OCI-LY1 (cell line): ENCODE data around the gene HMG20B.

Source experiments
- H2AFZ ChIP-seq: fragments of 200-600 bp; sonication (generic), shearing (Covaris generic); 2 replicates; pipeline ENCODE4 v1.6.0; 2014; ENCODE audit warnings: antibody characterized with exemption, mild to moderate bottlenecking, low read length
- H3F3A ChIP-seq: fragments of 200-600 bp; sonication (generic), shearing (Covaris generic); 2 replicates; pipeline ENCODE4 v1.6.0; 2014; ENCODE audit warnings: mild to moderate bottlenecking, antibody characterized with exemption, low read length, moderate library complexity; ENCODE audit not compliant: insufficient read depth
- H3K27ac ChIP-seq: fragments of 200-600 bp; sonication (generic); 2 replicates; pipeline ENCODE4 v1.5.1; 2014; ENCODE audit warnings: low read length, mixed run types, mild to moderate bottlenecking, low read depth; ENCODE audit not compliant: poor library complexity, severe bottlenecking
- H3K27me3 ChIP-seq: fragments of 200-600 bp; sonication (generic); 2 replicates; pipeline ENCODE4 v1.6.0; 2014; ENCODE audit warnings: antibody characterized with exemption, mild to moderate bottlenecking, low read length, moderate library complexity; ENCODE audit not compliant: insufficient read depth
- H3K36me3 ChIP-seq: fragments of 200-600 bp; sonication (generic); 2 replicates; pipeline ENCODE4 v1.6.1; 2014; ENCODE audit warnings: mild to moderate bottlenecking, antibody characterized with exemption, low read length, moderate library complexity, mixed read lengths; ENCODE audit not compliant: insufficient read depth
- H3K4me1 ChIP-seq: fragments of 200-600 bp; sonication (generic); 2 replicates; pipeline ENCODE4 v1.5.1; 2014; ENCODE audit warnings: mild to moderate bottlenecking, low read length, moderate library complexity; ENCODE audit not compliant: insufficient read depth, severe bottlenecking
- H3K4me2 ChIP-seq: fragments of 200-600 bp; sonication (generic), shearing (Covaris generic); 2 replicates; pipeline ENCODE4 v1.6.1; 2014; ENCODE audit warnings: low read length
- H3K4me3 ChIP-seq: fragments of 200-600 bp; sonication (generic); 2 replicates; pipeline ENCODE4 v1.5.1; 2014; ENCODE audit warnings: low read length, low read depth, mild to moderate bottlenecking, mixed read lengths; ENCODE audit not compliant: poor library complexity, severe bottlenecking
- H3K79me2 ChIP-seq: fragments of 200-600 bp; shearing (Covaris generic); 2 replicates; pipeline ENCODE4 v1.6.1; 2016; ENCODE audit warnings: mixed run types, low read length, mixed read lengths; ENCODE audit not compliant: insufficient read depth
- H3K9ac ChIP-seq: fragments of 200-600 bp; sonication (generic), shearing (Covaris generic); 2 replicates; pipeline ENCODE4 v1.6.1; 2014; ENCODE audit warnings: mild to moderate bottlenecking, low read length, mixed read lengths
- H3K9me2 ChIP-seq: fragments of 200-600 bp; sonication (generic), shearing (Covaris generic); 2 replicates; pipeline ENCODE4 v1.6.1; 2014; ENCODE audit warnings: low read depth, mild to moderate bottlenecking, low read length, mixed read lengths
- H3K9me3 ChIP-seq: fragments of 200-600 bp; shearing (Covaris generic); 2 replicates; pipeline ENCODE4 v1.6.1; 2014; ENCODE audit warnings: low read length, mixed read lengths
- H4K20me1 ChIP-seq: fragments of 200-600 bp; sonication (generic), shearing (Covaris generic); 2 replicates; pipeline ENCODE4 v1.6.0; 2016; ENCODE audit warnings: mild to moderate bottlenecking, low read length; ENCODE audit not compliant: insufficient read depth
- EZH2 ChIP-seq: fragments of 200-600 bp; sonication (generic), shearing (Covaris generic); IDR thresholded peaks from 2 replicates; pipeline ENCODE4 v1.8.0; 2017; ENCODE audit warnings: borderline replicate concordance, mixed run types, mild to moderate bottlenecking, antibody characterized with exemption, low read length, moderate library complexity, mixed read lengths
- TF ChIP-seq, protein P1 (sequence below): fragments of 200-600 bp; sonication (generic), shearing (Covaris generic); IDR thresholded peaks from 2 replicates; pipeline ENCODE4 v1.5.1; 2017; ENCODE audit warnings: mild to moderate bottlenecking, antibody characterized with exemption, low read length, moderate library complexity, mixed read lengths

Gene HMG20B

DNA sequence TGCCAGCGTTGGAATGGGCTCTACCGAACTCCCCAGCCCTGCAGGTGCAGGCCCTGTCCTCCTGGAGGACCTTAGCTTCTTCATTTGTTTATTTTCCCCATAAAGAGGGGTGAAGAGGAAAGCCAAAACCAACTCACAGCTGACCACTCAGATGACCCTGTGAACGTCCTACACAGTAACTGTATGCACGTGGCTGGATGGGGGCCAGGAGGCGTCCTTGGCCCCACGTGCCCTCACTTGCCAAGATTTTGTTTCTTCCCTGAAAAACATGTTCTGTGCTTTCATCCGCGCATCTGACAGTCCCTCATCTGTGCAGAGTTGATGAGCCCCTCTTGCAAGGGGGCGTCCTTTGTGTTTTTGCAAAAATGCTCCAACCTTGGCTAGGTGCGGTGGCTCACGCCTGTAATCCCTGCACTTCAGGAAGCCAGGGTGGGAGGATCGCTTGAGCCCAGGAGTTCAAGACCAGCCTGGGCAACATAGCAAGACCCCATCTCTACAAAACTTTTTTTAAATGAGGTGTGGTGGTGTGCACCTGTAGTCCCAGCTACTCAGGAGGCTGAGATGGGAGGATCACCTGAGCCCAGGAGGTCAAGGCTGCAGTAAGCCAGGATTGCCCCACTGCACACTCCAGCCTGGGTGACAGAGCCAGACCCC is 39.1 kb upstream of the HMG20B start:
- Histone ChIP-seq H3K9ac (no peak overlapping the region), H3K4me3 (no peak overlapping the region), H3K36me3 (peaks cover 65% of the 10 kb centered on the region), H2AFZ (no peak overlapping the region), H4K20me1 (no peaks in the 10 kb centered on the region), H3K4me2 (no peak overlapping the region), H3K9me2 (no peaks in the 10 kb centered on the region), H3K9me3 (no peaks in the 10 kb centered on the region), H3F3A (no peaks in the 10 kb centered on the region), H3K4me1 (no peaks in the 10 kb centered on the region), H3K27ac (no peak overlapping the region), H3K27me3 (no peaks in the 10 kb centered on the region), H3K79me2 (no peaks in the 10 kb centered on the region)
- TF ChIP-seq, protein P1, sequence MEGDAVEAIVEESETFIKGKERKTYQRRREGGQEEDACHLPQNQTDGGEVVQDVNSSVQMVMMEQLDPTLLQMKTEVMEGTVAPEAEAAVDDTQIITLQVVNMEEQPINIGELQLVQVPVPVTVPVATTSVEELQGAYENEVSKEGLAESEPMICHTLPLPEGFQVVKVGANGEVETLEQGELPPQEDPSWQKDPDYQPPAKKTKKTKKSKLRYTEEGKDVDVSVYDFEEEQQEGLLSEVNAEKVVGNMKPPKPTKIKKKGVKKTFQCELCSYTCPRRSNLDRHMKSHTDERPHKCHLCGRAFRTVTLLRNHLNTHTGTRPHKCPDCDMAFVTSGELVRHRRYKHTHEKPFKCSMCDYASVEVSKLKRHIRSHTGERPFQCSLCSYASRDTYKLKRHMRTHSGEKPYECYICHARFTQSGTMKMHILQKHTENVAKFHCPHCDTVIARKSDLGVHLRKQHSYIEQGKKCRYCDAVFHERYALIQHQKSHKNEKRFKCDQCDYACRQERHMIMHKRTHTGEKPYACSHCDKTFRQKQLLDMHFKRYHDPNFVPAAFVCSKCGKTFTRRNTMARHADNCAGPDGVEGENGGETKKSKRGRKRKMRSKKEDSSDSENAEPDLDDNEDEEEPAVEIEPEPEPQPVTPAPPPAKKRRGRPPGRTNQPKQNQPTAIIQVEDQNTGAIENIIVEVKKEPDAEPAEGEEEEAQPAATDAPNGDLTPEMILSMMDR: no peak
- no peak for TF ChIP-seq EZH2

GRCh38 chr19:3534375-3535234 is 38.1 kb upstream of the HMG20B start:
- peaks cover 68% of the 10 kb centered on the region for H3K36me3 ChIP-seq
- no peak overlapping the region for H2AFZ ChIP-seq
- no peaks in the 10 kb centered on the region for H3F3A ChIP-seq
- H3K79me2 ChIP-seq: no peaks in the 10 kb centered on the region
- no peak overlapping the region for H3K27ac ChIP-seq
- no peaks in the 10 kb centered on the region for H3K9me3 ChIP-seq
- H3K9ac ChIP-seq: no peak overlapping the region
- no peaks in the 10 kb centered on the region for H4K20me1 ChIP-seq
- no peak overlapping the region for H3K4me2 ChIP-seq
- H3K9me2 ChIP-seq: no peaks in the 10 kb centered on the region
- no peak overlapping the region for H3K4me3 ChIP-seq
- TF ChIP-seq EZH2: no peak
- TF ChIP-seq, protein P1: no peak
- no peaks in the 10 kb centered on the region for H3K4me1 ChIP-seq
- H3K27me3 ChIP-seq: no peaks in the 10 kb centered on the region

DNA sequence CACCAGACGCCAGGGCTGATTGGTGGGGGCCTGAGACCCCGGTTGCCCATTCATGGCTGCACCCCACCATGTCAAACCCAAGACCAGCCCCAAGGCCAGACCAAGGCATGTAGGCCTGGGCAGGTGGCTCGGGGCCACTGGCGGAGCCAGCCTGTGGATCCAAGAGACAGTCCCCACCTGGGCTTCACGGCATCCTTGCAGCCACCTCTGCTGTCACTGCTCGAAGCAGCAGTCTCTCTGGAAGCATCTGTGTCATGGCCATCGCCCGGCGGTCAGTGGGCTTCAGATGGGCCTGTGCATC is 37.6 kb upstream of the HMG20B start:
- Histone ChIP-seq H3K4me3 (no peak overlapping the region), H2AFZ (no peak overlapping the region), H4K20me1 (no peaks in the 10 kb centered on the region), H3K9me2 (no peaks in the 10 kb centered on the region), H3K27me3 (no peaks in the 10 kb centered on the region), H3K36me3 (peaks cover 70% of the 10 kb centered on the region), H3K27ac (no peak overlapping the region), H3K4me1 (no peaks in the 10 kb centered on the region), H3K9ac (no peak overlapping the region), H3F3A (no peaks in the 10 kb centered on the region), H3K79me2 (no peaks in the 10 kb centered on the region), H3K9me3 (no peaks in the 10 kb centered on the region), H3K4me2 (no peak overlapping the region)
- TF ChIP-seq, protein P1: no peak
- no peak for TF ChIP-seq EZH2
